ENCODE data around the gene DENND6B. TPM values are rescaled to one million over a fixed set of nuclear protein-coding genes. Genes with fewer than 3 reads are reported as not detected.

Gene DENND6B
- total RNA-seq, 1 donor from 2014 or later: 1.0 TPM

- no peak overlapping the region for H3K27ac Mint-ChIP-seq
Measured at GRCh38 chr22:50289151-50289941, 37.5 kb downstream of the DENND6B start.

GRCh38 chr22:50287731-50288130 is 39.1 kb downstream of the DENND6B start:
- no peak overlapping the region for H3K27ac Mint-ChIP-seq
- peaks cover 3% of the 10 kb centered on the region for H3K36me3 Mint-ChIP-seq
- Histone ChIP-seq H3K9me3 (ENCODE audit: low read depth) (no peaks in the 10 kb centered on the region), H4K20me1 (ENCODE audit: low read depth) (peaks cover 49% of the 10 kb centered on the region), H3K27ac (no peak overlapping the region), H3K36me3 (no peaks in the 10 kb centered on the region), H3F3A (ENCODE audit: low read depth) (no peaks in the 10 kb centered on the region), H3K4me2 (no peak overlapping the region), H3K9ac (no peak overlapping the region), H2AFZ (replicated peaks) (no peak overlapping the region), H3K4me3 (no peak overlapping the region), H3K4me1 (peaks cover 4% of the 10 kb centered on the region), H3K79me2 (ENCODE audit: low read depth) (peaks cover 21% of the 10 kb centered on the region), H3K27me3 (no peaks in the 10 kb centered on the region)
- no peak overlapping the region for H3K4me3 Mint-ChIP-seq
- peaks cover 2% of the 10 kb centered on the region for H3K27me3 Mint-ChIP-seq (ENCODE audit: insufficient read depth, low read depth)
- DNase-seq (ENCODE audit: low spot score): no peak
- TF ChIP-seq EZH2 (IDR thresholded peaks at IDR 0.05): no peak
- TF ChIP-seq CTCF (IDR thresholded peaks at IDR 0.05): no peak
- TF ChIP-seq EZH2phosphoT487 (IDR thresholded peaks at IDR 0.05): no peak
- no peaks in the 10 kb centered on the region for H3K9me3 Mint-ChIP-seq
- H3K4me1 Mint-ChIP-seq: peaks cover 5% of the 10 kb centered on the region

More at GRCh38 chr22:50289151-50289941, 37.5 kb downstream of the DENND6B start:
- Mint-ChIP-seq H3K9me3 (no peaks in the 10 kb centered on the region), H3K4me3 (no peak overlapping the region), H3K4me1 (peaks cover 11% of the 10 kb centered on the region), H3K27me3 (ENCODE audit: insufficient read depth, low read depth) (peaks cover 3% of the 10 kb centered on the region), H3K36me3 (peaks cover 2% of the 10 kb centered on the region)
- peaks cover 65% of the 10 kb centered on the region for H4K20me1 ChIP-seq (ENCODE audit: low read depth)
- peaks cover 19% of the 10 kb centered on the region for H3K4me1 ChIP-seq
- TF ChIP-seq EZH2 (IDR thresholded peaks at IDR 0.05) (no peak), CTCF (IDR thresholded peaks at IDR 0.05) (no peak), EZH2phosphoT487 (IDR thresholded peaks at IDR 0.05) (no peak)
- H3K79me2 ChIP-seq (ENCODE audit: low read depth): peaks cover 28% of the 10 kb centered on the region
- H3K9ac ChIP-seq: no peak overlapping the region
- no peak for DNase-seq (ENCODE audit: low spot score)
- no peak overlapping the region for H3K4me2 ChIP-seq
- H3K9me3 ChIP-seq (ENCODE audit: low read depth): no peaks in the 10 kb centered on the region
- peaks cover 9% of the 10 kb centered on the region for H3F3A ChIP-seq (ENCODE audit: low read depth)
- no peaks in the 10 kb centered on the region for H3K27me3 ChIP-seq
- no peak overlapping the region for H2AFZ ChIP-seq (replicated peaks)
- no peak overlapping the region for H3K27ac ChIP-seq
- H3K4me3 ChIP-seq: no peak overlapping the region
- H3K36me3 ChIP-seq: no peaks in the 10 kb centered on the region

GRCh38 chr22:50286701-50287318 is 40.0 kb downstream of the DENND6B start:
- Mint-ChIP-seq H3K27me3 (ENCODE audit: insufficient read depth, low read depth) (no peaks in the 10 kb centered on the region), H3K9me3 (no peaks in the 10 kb centered on the region), H3K4me1 (no peaks in the 10 kb centered on the region), H3K4me3 (no peak overlapping the region), H3K36me3 (peaks cover 3% of the 10 kb centered on the region), H3K27ac (no peak overlapping the region)
- no peak overlapping the region for H3K9ac ChIP-seq
- TF ChIP-seq EZH2phosphoT487 (IDR thresholded peaks at IDR 0.05): no peak
- TF ChIP-seq CTCF (IDR thresholded peaks at IDR 0.05): no peak
- no peak for TF ChIP-seq EZH2 (IDR thresholded peaks at IDR 0.05)
- H4K20me1 ChIP-seq (ENCODE audit: low read depth): peaks cover 40% of the 10 kb centered on the region
- no peak overlapping the region for H3K4me3 ChIP-seq
- H3K79me2 ChIP-seq (ENCODE audit: low read depth): peaks cover 12% of the 10 kb centered on the region
- no peak overlapping the region for H3K27ac ChIP-seq
- H2AFZ ChIP-seq (replicated peaks): no peak overlapping the region
- no peak overlapping the region for H3K4me2 ChIP-seq
- no peak for DNase-seq (ENCODE audit: low spot score)
- no peaks in the 10 kb centered on the region for H3K36me3 ChIP-seq
- no peaks in the 10 kb centered on the region for H3F3A ChIP-seq (ENCODE audit: low read depth)
- no peaks in the 10 kb centered on the region for H3K9me3 ChIP-seq (ENCODE audit: low read depth)
- no peaks in the 10 kb centered on the region for H3K27me3 ChIP-seq
- H3K4me1 ChIP-seq: no peaks in the 10 kb centered on the region

Measured in neural progenitor cell (in vitro differentiated cells).